Frontal cortex (tissue), 4 donors: Measurements from ENCODE around the gene D2HGDH. TPM values are rescaled to one million over a fixed set of nuclear protein-coding genes. Genes with fewer than 3 reads are reported as not detected.
"Not testable (repeated sequence)": the region's sequence is repeated elsewhere in the genome, so short reads cannot be mapped to it uniquely, and the experiment has no call there.

Experiments
- DNase-seq, 2 donors: peaks; one replicate each; pipeline ENCODE4 v3.0.0; 2012; ENCODE audit warnings: low spot score in 2 of 2
- FAIRE-seq: peaks from 2 replicates; lab custom pipeline; 2012; peaks lifted over from hg19 to GRCh38; lab: Jason Lieb, UNC
- total RNA-seq: library from RNA; depleted of rRNA; stranded (reverse); fragments of >200 nt; gene quantifications from one replicate; pipeline ENCODE4 v1.2.3, GENCODE V29; 2014
- donor health status: control.
- donor health status: control.
- donor health status: control.

The D2HGDH gene
- total RNA-seq, 1 donor from 2014 or later = 9.4 TPM

GRCh38 chr2:241777170-241777685 is 42.8 kb downstream of the D2HGDH start:
- DNase-seq (peak; percentile 7 to 19), FAIRE-seq (no peak)

GRCh38 chr2:241777686-241778627 is 43.5 kb downstream of the D2HGDH start:
- DNase-seq (peak; percentile 10), FAIRE-seq (no peak)

- DNase-seq = no peak
- no peak for FAIRE-seq
These were observed 46.6 kb downstream of the D2HGDH start for GRCh38 chr2:241780939-241781569.

GRCh38 chr2:241782053-241782452 is 47.6 kb downstream of the D2HGDH start:
- not testable (repeated sequence) for DNase-seq, FAIRE-seq

GRCh38 chr2:241788135-241788534 is 53.7 kb downstream of the D2HGDH start:
- FAIRE-seq (no peak), DNase-seq (no peak)

GRCh38 chr2:241788572-241788971 is 54.1 kb downstream of the D2HGDH start:
- no peak for DNase-seq
- no peak for FAIRE-seq

GRCh38 chr2:241791385-241791784 is 57.0 kb downstream of the D2HGDH start:
- DNase-seq, FAIRE-seq: not testable (repeated sequence)

GRCh38 chr2:241793385-241793784 is 59.0 kb downstream of the D2HGDH start:
- DNase-seq (no peak), FAIRE-seq (peak; percentile 23)

GRCh38 chr2:241794250-241794823 is 59.9 kb downstream of the D2HGDH start:
- no peak for FAIRE-seq
- DNase-seq = no peak

GRCh38 chr2:241795021-241795999 is 60.9 kb downstream of the D2HGDH start:
- no peak for FAIRE-seq
- DNase-seq = no peak

GRCh38 chr2:241796209-241796608 is 61.8 kb downstream of the D2HGDH start:
- FAIRE-seq (no peak), DNase-seq (no peak)

GRCh38 chr2:241796610-241797138 is 62.2 kb downstream of the D2HGDH start:
- FAIRE-seq (no peak), DNase-seq (peak; percentile 4 to 5)

GRCh38 chr2:241797441-241798080 is 63.1 kb downstream of the D2HGDH start:
- FAIRE-seq (no peak), DNase-seq (peak; percentile 18 to 24)

- FAIRE-seq (no peak), DNase-seq (peak in 1 of 2 donors; percentile 16)
These were observed 63.7 kb downstream of the D2HGDH start for GRCh38 chr2:241798081-241798630.

- DNase-seq (peak; percentile 10 to 12), FAIRE-seq (no peak)
These were observed 64.4 kb downstream of the D2HGDH start for GRCh38 chr2:241798631-241799521.

GRCh38 chr2:241799522-241800197 is 65.2 kb downstream of the D2HGDH start:
- DNase-seq (peak; percentile 3 to 9), FAIRE-seq (no peak)
